Activated CD8-positive, alpha-beta memory T cell treated with anti-CD3 and anti-CD28 coated beads, Interleukin-2, amount 50 U/mL, for 24 hours (primary cell): ENCODE measurements around the gene DNAH1.

Source experiments
- DNase-seq: peaks from one replicate; pipeline ENCODE4 v3.0.0-alpha.2; 2020; ENCODE audit errors: extremely low read depth

DNAH1 gene

GRCh38 chr3:52311576-52312119 lies 4.5 kb upstream of the DNAH1 start:
- no peak for DNase-seq

- DNase-seq = no peak
These were observed 2.8 kb upstream of the DNAH1 start for GRCh38 chr3:52313188-52313773.

GRCh38 chr3:52313774-52314188 lies 2.3 kb upstream of the DNAH1 start:
- no peak for DNase-seq

- no peak for DNase-seq
These were observed 1.6 kb upstream of the DNAH1 start for GRCh38 chr3:52314489-52314888.

GRCh38 chr3:52315006-52315405 lies 1.1 kb upstream of the DNAH1 start:
- no peak for DNase-seq

GRCh38 chr3:52317208-52318000 lies 1.3 kb downstream of the DNAH1 start:
- DNase-seq = peak; percentile 23

- no peak for DNase-seq
These were observed 2.2 kb downstream of the DNAH1 start for GRCh38 chr3:52318186-52318816.

GRCh38 chr3:52319921-52320595 lies 3.9 kb downstream of the DNAH1 start:
- DNase-seq = no peak

DNA sequence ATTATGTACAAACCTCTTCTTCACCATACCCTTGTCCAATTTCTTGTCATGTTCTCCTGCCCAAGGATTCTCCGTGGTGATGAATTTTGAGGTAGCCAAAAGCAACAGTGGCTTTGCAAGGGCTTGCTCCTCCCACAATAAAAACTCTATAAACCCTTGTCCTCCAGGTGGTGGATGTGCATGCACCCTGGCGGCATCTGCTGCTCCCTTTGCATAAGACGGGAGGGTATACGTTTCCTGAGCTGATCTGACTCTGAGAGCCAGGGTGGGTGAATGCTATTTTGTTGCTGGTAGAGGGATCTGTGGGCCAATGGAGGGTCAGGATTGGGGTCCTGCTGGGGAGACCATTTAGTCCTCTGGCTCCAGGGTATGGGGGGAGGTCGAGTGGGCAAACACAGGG lies 5.4 kb downstream of the DNAH1 start:
- no peak for DNase-seq

- no peak for DNase-seq
These were observed 6.3 kb downstream of the DNAH1 start for GRCh38 chr3:52322466-52322865.

DNA sequence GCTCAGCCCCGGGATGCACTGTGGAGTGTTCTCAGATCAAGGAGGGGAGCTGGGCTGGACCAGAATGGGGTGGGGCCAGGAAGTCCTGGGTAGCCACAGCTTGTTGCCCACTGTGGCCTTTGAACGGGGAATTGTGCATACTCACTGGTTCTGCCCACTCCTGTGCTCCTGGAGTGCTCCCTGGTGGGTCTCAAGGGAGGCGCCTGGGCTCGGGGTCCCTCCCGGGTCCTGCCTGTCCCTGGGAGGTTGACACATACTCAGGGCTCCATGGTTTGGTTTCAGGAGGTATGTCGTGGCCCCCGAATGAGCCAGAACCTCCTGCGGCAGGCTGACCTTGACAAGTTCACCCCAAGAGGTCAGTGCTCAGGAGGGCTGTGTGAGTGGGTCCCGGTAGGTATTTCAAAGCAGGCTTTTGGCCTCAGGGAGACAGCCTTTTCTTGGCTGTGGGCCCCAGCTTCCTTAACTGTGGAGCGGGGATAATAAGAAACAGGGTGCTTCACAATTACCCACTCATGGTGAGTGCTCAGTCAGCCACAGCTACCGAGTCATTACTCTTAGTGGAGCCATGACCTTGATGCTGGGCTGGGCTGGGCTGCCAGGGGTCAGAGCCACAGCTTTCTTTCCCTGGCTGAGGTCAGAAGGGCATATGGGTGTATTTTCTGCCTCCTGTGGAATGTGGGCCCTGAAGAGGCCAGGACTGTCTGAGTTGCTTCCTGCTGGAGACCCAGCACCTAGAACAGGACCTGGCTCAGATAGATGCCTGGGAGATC lies 7.6 kb downstream of the DNAH1 start:
- DNase-seq = no peak

GRCh38 chr3:52324676-52325075 lies 8.6 kb downstream of the DNAH1 start:
- no peak for DNase-seq

DNA sequence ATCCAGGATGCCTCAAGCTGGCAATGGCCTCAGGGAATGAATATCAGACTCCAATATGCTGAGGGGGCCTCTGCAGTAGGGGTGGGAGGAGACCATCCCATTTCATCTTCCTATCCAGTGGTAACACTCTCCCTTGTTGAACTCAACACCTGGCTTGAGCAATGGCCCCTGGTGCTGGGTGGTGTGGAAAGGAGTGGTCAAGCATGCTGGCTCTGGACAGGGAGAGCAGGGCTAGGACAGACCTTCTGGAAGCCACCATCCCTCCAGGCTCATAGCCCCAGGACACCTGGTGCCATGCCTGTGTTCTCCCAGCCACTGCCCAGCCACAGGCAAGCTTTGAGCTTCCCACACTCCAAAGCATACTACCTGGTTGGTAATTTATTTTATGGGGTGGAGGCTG lies 9.6 kb downstream of the DNAH1 start:
- DNase-seq = no peak

DNA sequence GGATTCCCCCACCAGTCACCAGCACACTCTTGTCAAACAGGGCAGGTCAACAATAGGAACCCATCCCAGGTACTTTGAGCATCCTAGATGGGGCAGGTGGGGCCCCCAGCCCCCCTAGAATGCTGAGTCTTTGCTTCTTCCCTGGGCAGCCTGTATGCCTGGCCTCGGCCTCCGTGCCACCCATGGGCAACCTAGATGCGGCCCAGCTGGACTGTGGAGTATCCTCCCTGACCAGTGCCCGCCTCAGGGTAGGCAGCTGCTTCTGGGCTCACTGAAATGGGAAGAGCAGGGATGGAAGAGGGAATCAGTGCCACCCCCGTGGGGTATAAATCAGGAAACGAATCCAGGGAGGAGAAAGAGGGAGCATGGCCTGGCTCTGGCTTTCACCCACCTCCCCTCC lies 10.9 kb downstream of the DNAH1 start:
- no peak for DNase-seq

DNA sequence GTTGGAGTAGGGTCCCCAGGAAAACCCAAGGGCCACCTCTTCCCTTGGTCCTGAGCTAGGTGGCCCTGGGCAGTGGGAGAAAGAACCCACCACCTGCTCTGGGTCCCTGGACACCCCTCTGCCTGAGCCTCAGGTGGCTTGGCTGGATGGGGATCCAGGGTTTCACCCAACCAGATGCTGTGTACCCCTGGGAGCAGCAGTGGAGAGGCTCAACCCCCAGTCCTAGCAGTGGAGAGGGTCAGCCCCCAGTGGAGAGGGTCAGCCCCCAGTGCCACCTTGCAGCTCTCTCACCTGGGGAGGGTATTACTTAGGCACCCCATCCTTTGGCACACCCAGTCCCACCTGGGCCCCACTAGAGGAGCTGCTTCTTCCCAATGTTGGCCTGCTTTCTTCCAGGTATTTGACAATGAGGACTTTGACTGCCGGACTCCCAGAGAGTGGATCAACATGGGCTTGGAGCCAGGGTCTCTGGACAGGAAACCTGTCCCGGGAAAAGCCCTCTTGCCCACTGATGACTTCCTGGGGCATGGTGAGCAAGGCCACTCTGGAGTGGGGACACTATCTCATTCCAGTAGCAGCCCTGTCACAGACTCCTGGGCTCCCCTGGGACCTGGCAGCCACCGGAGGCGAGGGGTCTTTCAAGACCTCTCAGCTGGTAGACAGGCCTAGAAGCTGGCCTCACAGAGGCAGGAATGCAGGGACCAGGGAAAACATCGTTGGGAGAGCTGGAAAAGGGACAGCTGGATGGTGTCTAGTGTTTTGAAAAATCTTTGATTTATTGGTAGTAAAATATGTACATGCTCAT lies 11.6 kb downstream of the DNAH1 start:
- DNase-seq = no peak

DNA sequence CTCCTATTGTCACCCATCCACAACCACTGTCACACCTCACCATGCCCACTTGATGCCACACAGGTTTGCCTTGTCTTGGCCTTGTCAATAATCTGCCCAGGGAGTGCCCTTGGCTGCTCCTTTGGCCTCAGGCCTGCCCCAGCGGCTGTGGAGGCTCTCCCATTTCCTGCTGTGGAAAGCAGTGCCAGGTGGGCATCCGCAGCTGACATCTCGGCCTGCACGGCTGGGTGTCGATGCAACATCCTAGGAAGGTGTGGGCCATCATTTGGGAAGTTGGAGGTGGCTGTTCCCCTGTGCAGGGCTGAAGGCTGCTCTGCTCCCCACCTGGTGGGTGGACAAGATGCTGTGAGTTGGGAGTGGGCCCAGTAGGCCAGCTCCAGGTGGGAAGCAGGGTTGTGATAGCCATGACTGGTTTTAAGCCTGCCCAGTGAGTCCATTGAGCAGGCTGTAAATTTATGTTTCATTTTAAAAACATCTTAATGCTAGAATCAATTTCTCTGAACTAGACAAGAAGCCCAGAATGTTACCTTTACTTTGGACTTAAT lies 12.5 kb downstream of the DNAH1 start:
- DNase-seq = no peak

GRCh38 chr3:52330194-52330805 lies 14.2 kb downstream of the DNAH1 start:
- no peak for DNase-seq

- no peak for DNase-seq
These were observed 15.0 kb downstream of the DNAH1 start for GRCh38 chr3:52331091-52331490.

DNA sequence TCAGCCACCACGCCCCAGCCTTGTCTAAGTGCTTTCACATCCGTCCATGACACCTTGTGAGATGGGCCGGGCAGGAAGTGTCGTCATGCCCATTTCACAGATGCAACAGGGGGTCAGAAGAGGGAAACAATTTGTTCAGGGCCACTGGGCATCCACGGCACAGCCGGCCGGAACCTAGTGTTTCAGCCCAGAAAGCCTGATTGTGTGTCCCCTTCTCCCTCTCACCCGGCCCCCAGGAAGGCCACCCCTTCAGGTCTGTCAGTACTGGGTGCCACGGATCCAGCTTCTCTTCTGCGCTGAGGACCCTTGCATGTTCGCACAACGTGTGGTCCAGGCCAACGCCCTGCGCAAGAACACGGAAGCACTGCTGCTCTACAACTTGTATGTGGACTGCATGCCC lies 15.8 kb downstream of the DNAH1 start:
- no peak for DNase-seq
